Hepatocyte (in vitro differentiated cells): ENCODE measurements around the gene ANO1. TPM values are rescaled to one million over a fixed set of nuclear protein-coding genes. Genes with fewer than 3 reads are reported as not detected.

ENCODE experiments used
- DNase-seq: peaks from one replicate; pipeline ENCODE4 v3.0.0-alpha.2; 2016; ENCODE audit warnings: low spot score
- H2AFZ ChIP-seq: fragments of 200-600 bp; sonication (generic); 2 replicates; pipeline ENCODE4 v1.6.0; 2016; ENCODE audit warnings: antibody characterized with exemption, mild to moderate bottlenecking
- H3K27ac ChIP-seq: fragments of 200-600 bp; sonication (generic); 2 replicates; pipeline ENCODE4 v1.5.1; 2016; ENCODE audit warnings: mild to moderate bottlenecking
- H3K27me3 ChIP-seq: fragments of 200-600 bp; sonication (generic); 2 replicates; pipeline ENCODE4 v1.6.1; 2016
- H3K36me3 ChIP-seq: fragments of 200-600 bp; sonication (generic); replicated peaks from 2 replicates; pipeline ENCODE4 v1.5.1; 2016; ENCODE audit warnings: low read depth; ENCODE audit not compliant: insufficient read depth
- H3K4me1 ChIP-seq: fragments of 200-600 bp; sonication (generic); 2 replicates; pipeline ENCODE4 v1.5.1; 2016; ENCODE audit warnings: mild to moderate bottlenecking, moderate library complexity; ENCODE audit not compliant: insufficient read depth
- H3K4me2 ChIP-seq: fragments of 200-600 bp; sonication (generic); 2 replicates; pipeline ENCODE4 v1.6.0; 2016
- H3K4me3 ChIP-seq: fragments of 200-600 bp; sonication (generic); 2 replicates; pipeline ENCODE4 v1.5.1; 2016; ENCODE audit warnings: mild to moderate bottlenecking
- H3K79me2 ChIP-seq: fragments of 200-600 bp; sonication (generic); 2 replicates; pipeline ENCODE4 v1.6.0; 2017; ENCODE audit warnings: mild to moderate bottlenecking
- H3K9me2 ChIP-seq: fragments of 200-600 bp; sonication (generic); replicated peaks from 2 replicates; pipeline ENCODE4 v1.6.0; 2017; ENCODE audit warnings: mild to moderate bottlenecking; ENCODE audit not compliant: insufficient read depth
- H3K9me3 ChIP-seq: fragments of 200-600 bp; sonication (generic); 2 replicates; pipeline ENCODE4 v1.5.1; 2016; ENCODE audit warnings: low read depth, mild to moderate bottlenecking
- H4K20me1 ChIP-seq: fragments of 200-600 bp; sonication (generic); 2 replicates; pipeline ENCODE4 v1.6.0; 2016; ENCODE audit warnings: mild to moderate bottlenecking; ENCODE audit not compliant: insufficient read depth, poor library complexity, severe bottlenecking
- CTCF ChIP-seq: fragments of 200-600 bp; sonication (generic); IDR thresholded peaks from 2 replicates; pipeline ENCODE4 v1.5.1; 2016; ENCODE audit warnings: antibody characterized with exemption, mild to moderate bottlenecking; ENCODE audit not compliant: poor library complexity
- EZH2 ChIP-seq: fragments of 200-600 bp; sonication (generic); IDR thresholded peaks from 2 replicates; pipeline ENCODE4 v1.6.1; 2016; ENCODE audit warnings: antibody characterized with exemption, mild to moderate bottlenecking, borderline replicate concordance
- EZH2phosphoT487 ChIP-seq: fragments of 200-600 bp; sonication (generic); IDR thresholded peaks from one replicate; pipeline ENCODE4 v1.6.1; 2018; ENCODE audit warnings: antibody characterized with exemption, mild to moderate bottlenecking, low read depth, moderate library complexity; ENCODE audit not compliant: unreplicated experiment, severe bottlenecking
- WGBS: methylation state at CpG from one replicate; pipeline ENCODE4 v1.1.6; 2016; ENCODE audit warnings: low lambda C conversion rate; ENCODE audit errors: missing lambda C conversion rate; 5-methylcytosine and 5-hydroxymethylcytosine counted together
- polyA plus RNA-seq: library from polyadenylated mRNA; unstranded; fragments of >200 nt; fragmentation: Nextera tagmentation; extraction: Ambion mirVana; gene quantifications from 2 replicates; pipeline ENCODE4 v1.2.1, GENCODE V29; 2016
- total RNA-seq: library from RNA; depleted of rRNA; stranded (reverse); fragments of >200 nt; gene quantifications from 2 replicates; pipeline ENCODE4 v1.2.3, GENCODE V29; 2014

ANO1 gene
- total and polyA plus RNA-seq, 2 experiments from 2014 or later: 6.2 to 12.1 TPM

GRCh38 chr11:70036971-70037882, 40.9 kb upstream of the ANO1 start:
- WGBS: 87% methylated on average over 12 of the region's 12 CpGs
- no peak overlapping the region for H3K4me3 ChIP-seq
- H3K4me1 ChIP-seq: no peaks in the 10 kb centered on the region
- no peaks in the 10 kb centered on the region for H3K9me2 ChIP-seq
- no peaks in the 10 kb centered on the region for H3K36me3 ChIP-seq
- no peaks in the 10 kb centered on the region for H4K20me1 ChIP-seq
- no peak overlapping the region for H3K27ac ChIP-seq
- TF ChIP-seq EZH2phosphoT487 (no peak), CTCF (no peak), EZH2 (no peak)
- DNase-seq: no peak
- no peaks in the 10 kb centered on the region for H3K9me3 ChIP-seq
- H3K4me2 ChIP-seq: no peak overlapping the region
- no peaks in the 10 kb centered on the region for H3K79me2 ChIP-seq
- H2AFZ ChIP-seq: no peak overlapping the region
- H3K27me3 ChIP-seq: no peaks in the 10 kb centered on the region

- Histone ChIP-seq H3K27ac (no peak overlapping the region), H3K4me3 (no peak overlapping the region), H3K79me2 (no peaks in the 10 kb centered on the region), H3K4me2 (no peak overlapping the region), H2AFZ (no peak overlapping the region), H4K20me1 (no peaks in the 10 kb centered on the region), H3K4me1 (no peaks in the 10 kb centered on the region), H3K36me3 (no peaks in the 10 kb centered on the region), H3K9me3 (peaks cover 7% of the 10 kb centered on the region), H3K27me3 (no peaks in the 10 kb centered on the region), H3K9me2 (no peaks in the 10 kb centered on the region)
- WGBS: 90% methylated on average over 9 of the region's 9 CpGs
- no peak for TF ChIP-seq EZH2phosphoT487
- TF ChIP-seq CTCF: no peak
- TF ChIP-seq EZH2: no peak
- DNase-seq: no peak
These were observed 39.9 kb upstream of the ANO1 start for GRCh38 chr11:70038034-70038834.

DNA sequence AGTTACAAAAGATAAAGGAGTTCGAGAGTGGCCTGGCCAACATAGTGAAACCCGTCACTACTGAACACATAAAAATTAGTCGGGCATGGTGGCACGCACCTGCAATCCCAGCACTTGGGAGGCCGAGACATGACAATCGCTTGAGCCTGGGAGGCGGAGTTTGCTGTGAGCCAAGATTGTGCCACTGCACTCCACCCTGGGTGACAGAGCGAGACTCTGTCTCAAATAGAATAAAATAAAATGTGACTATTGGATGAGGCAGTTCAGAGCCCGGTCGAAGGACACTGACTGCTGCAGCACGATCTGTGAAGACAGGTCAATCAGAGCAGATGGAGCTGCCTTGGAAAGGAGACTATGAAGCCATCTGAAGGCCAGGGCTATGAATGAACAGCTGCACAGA, 37.7 kb upstream of the ANO1 start:
- no peaks in the 10 kb centered on the region for H3K4me1 ChIP-seq
- no peaks in the 10 kb centered on the region for H3K9me2 ChIP-seq
- H3K4me3 ChIP-seq: no peak overlapping the region
- H2AFZ ChIP-seq: no peak overlapping the region
- DNase-seq: no peak
- H3K27ac ChIP-seq: no peak overlapping the region
- H3K9me3 ChIP-seq: peaks cover 19% of the 10 kb centered on the region
- WGBS: 97% methylated on average over 11 of the region's 11 CpGs
- H4K20me1 ChIP-seq: no peaks in the 10 kb centered on the region
- H3K36me3 ChIP-seq: no peaks in the 10 kb centered on the region
- H3K79me2 ChIP-seq: no peaks in the 10 kb centered on the region
- no peak overlapping the region for H3K4me2 ChIP-seq
- TF ChIP-seq EZH2 (no peak), CTCF (no peak), EZH2phosphoT487 (no peak)
- no peaks in the 10 kb centered on the region for H3K27me3 ChIP-seq
